Adrenal gland (tissue), 5 donors: ENCODE results near the gene ANKLE2.

Source experiments
- POLR2A ChIP-seq, 2 donors: fragments of 450-650 bp; IDR thresholded peaks; one replicate each; pipeline ENCODE4 v1.6.1; 2017; ENCODE audit warnings: antibody characterized with exemption in 2 of 2, mild to moderate bottlenecking in 2 of 2, moderate library complexity in 1 of 2
- TF ChIP-seq, protein P1 (sequence below), 6 experiments: fragments of 450-650 bp in 4 of 6; fragments of 200-600 bp in 2 of 6; sonication (generic) in 1 of 6; IDR thresholded peaks; 1 replicate in 5 of 6; 2 replicates in 1 of 6; pipeline versions ENCODE4 v1.5.1 to v1.8.0; 2016 to 2021; ENCODE audit warnings: antibody characterized with exemption in 6 of 6, mild to moderate bottlenecking in 2 of 6, moderate library complexity in 1 of 6
- donor health status: DM: no; HTN: no; CAD: no.

DNA sequence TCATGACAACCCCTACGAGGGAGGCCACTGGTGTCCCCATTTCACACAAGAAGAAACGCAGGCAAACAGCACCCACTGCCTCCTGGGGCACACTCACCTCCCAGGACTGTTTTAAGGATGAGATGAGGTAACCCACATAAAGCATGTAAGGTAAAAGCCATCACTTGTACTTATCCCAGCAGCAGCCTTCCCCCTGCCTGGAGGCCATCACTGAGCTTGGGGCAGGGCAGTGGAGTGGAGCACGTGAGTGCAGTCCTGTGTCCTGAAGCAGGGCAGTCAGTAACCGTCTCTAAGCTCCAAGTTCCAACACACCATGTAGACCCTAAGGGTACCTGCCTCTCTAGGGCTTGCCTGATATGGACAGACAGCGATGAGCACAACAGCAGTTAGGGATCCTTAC, 76.2 kb downstream of the ANKLE2 start:
- TF ChIP-seq, protein P1, sequence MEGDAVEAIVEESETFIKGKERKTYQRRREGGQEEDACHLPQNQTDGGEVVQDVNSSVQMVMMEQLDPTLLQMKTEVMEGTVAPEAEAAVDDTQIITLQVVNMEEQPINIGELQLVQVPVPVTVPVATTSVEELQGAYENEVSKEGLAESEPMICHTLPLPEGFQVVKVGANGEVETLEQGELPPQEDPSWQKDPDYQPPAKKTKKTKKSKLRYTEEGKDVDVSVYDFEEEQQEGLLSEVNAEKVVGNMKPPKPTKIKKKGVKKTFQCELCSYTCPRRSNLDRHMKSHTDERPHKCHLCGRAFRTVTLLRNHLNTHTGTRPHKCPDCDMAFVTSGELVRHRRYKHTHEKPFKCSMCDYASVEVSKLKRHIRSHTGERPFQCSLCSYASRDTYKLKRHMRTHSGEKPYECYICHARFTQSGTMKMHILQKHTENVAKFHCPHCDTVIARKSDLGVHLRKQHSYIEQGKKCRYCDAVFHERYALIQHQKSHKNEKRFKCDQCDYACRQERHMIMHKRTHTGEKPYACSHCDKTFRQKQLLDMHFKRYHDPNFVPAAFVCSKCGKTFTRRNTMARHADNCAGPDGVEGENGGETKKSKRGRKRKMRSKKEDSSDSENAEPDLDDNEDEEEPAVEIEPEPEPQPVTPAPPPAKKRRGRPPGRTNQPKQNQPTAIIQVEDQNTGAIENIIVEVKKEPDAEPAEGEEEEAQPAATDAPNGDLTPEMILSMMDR (IDR thresholded peaks at IDR 0.05): no peak
- no peak for TF ChIP-seq POLR2A (IDR thresholded peaks at IDR 0.05)
